Mesendoderm (in vitro differentiated cells): ENCODE measurements around the gene SOX6.

Source experiments
- DNase-seq: peaks from one replicate; pipeline ENCODE4 v3.0.0; 2013
- H2AK5ac ChIP-seq: 2 replicates; pipeline ENCODE4 v1.6.1; 2013; ENCODE audit warnings: low read length, inconsistent platforms
- H2BK120ac ChIP-seq: 2 replicates; pipeline ENCODE4 v1.6.1; 2013; ENCODE audit warnings: low read depth, mild to moderate bottlenecking, low read length, moderate library complexity, mixed read lengths
- H2BK15ac ChIP-seq: replicated peaks from 2 replicates; pipeline ENCODE4 v1.6.1; 2013; ENCODE audit warnings: low read depth, mild to moderate bottlenecking, moderate library complexity
- H2BK5ac ChIP-seq: 2 replicates; pipeline ENCODE4 v1.6.1; 2013; ENCODE audit warnings: low read length, inconsistent platforms
- H3K18ac ChIP-seq: 2 replicates; pipeline ENCODE4 v1.6.1; 2013; ENCODE audit warnings: mild to moderate bottlenecking, low read length, mixed read lengths
- H3K23ac ChIP-seq: one replicate; pipeline ENCODE4 v1.6.1; 2013; ENCODE audit warnings: low read length
- H3K27ac ChIP-seq: 2 replicates; pipeline ENCODE4 v1.5.1; 2013; ENCODE audit warnings: low read depth, mild to moderate bottlenecking, inconsistent platforms, low read length, moderate library complexity
- H3K27me3 ChIP-seq: 2 replicates; pipeline ENCODE4 v1.6.1; 2013; ENCODE audit warnings: low read length, control low read depth, mild to moderate bottlenecking, inconsistent platforms; ENCODE audit not compliant: insufficient read depth, poor library complexity
- H3K36me3 ChIP-seq: 2 replicates; pipeline ENCODE4 v1.6.1; 2013; ENCODE audit warnings: low read length, inconsistent platforms; ENCODE audit not compliant: control insufficient read depth, insufficient read depth
- H3K4ac ChIP-seq: one replicate; pipeline ENCODE4 v1.6.1; 2013; ENCODE audit warnings: low read depth, mild to moderate bottlenecking, low read length, moderate library complexity
- H3K4me1 ChIP-seq: 2 replicates; pipeline ENCODE4 v1.6.1; 2013; ENCODE audit warnings: low read depth, low read length, inconsistent platforms; ENCODE audit not compliant: control insufficient read depth
- H3K4me2 ChIP-seq: 2 replicates; pipeline ENCODE4 v1.6.1; 2013; ENCODE audit warnings: low read length
- H3K4me3 ChIP-seq: 2 replicates; pipeline ENCODE4 v1.5.1; 2013; ENCODE audit warnings: mild to moderate bottlenecking, low read length
- H3K56ac ChIP-seq: one replicate; pipeline ENCODE4 v1.6.1; 2013; ENCODE audit warnings: low read length
- H3K79me1 ChIP-seq: 2 replicates; pipeline ENCODE4 v1.6.1; 2013; ENCODE audit warnings: low read length, inconsistent platforms
- H3K79me2 ChIP-seq: 2 replicates; pipeline ENCODE4 v1.6.1; 2013; ENCODE audit warnings: mild to moderate bottlenecking, low read length; ENCODE audit not compliant: control insufficient read depth, insufficient read depth
- H3K9ac ChIP-seq: 2 replicates; pipeline ENCODE4 v1.6.1; 2013; ENCODE audit warnings: low read length, inconsistent platforms
- H4K5ac ChIP-seq: one replicate; pipeline ENCODE4 v1.6.1; 2013; ENCODE audit warnings: low read length
- H4K8ac ChIP-seq: one replicate; pipeline ENCODE4 v1.6.1; 2013; ENCODE audit warnings: low read depth, mild to moderate bottlenecking, control low read depth, low read length, moderate library complexity
- WGBS: extraction: QIAGEN DNeasy Blood & Tissue Kit; methylation state at CpG from one replicate; pipeline ENCODE4 v1.1.7; 2013; ENCODE audit warnings: low lambda C conversion rate, missing lambda C conversion rate; ENCODE audit not compliant: insufficient coverage; ENCODE audit errors: extremely low coverage; 5-methylcytosine and 5-hydroxymethylcytosine counted together

SOX6 gene

GRCh38 chr11:16047073-16047472 lies 309.3 kb downstream of the SOX6 start:
- Histone ChIP-seq H3K9ac (no peak overlapping the region), H3K27ac (no peak overlapping the region), H3K4ac (no peak overlapping the region), H3K4me2 (no peak overlapping the region), H3K79me2 (no peaks in the 10 kb centered on the region), H3K23ac (no peak overlapping the region), H3K56ac (no peak overlapping the region), H4K5ac (no peak overlapping the region), H3K36me3 (no peaks in the 10 kb centered on the region), H3K4me3 (no peak overlapping the region), H2BK15ac (no peak overlapping the region), H3K18ac (no peak overlapping the region), H4K8ac (no peak overlapping the region), H3K27me3 (no peaks in the 10 kb centered on the region), H2AK5ac (no peak overlapping the region), H2BK5ac (no peak overlapping the region), H3K4me1 (peaks cover 2% of the 10 kb centered on the region), H2BK120ac (no peak overlapping the region), H3K79me1 (no peaks in the 10 kb centered on the region)
- no CpG with 5 or more reads among the region's 6 CpGs for WGBS
- peak; percentile 4 for DNase-seq

DNA sequence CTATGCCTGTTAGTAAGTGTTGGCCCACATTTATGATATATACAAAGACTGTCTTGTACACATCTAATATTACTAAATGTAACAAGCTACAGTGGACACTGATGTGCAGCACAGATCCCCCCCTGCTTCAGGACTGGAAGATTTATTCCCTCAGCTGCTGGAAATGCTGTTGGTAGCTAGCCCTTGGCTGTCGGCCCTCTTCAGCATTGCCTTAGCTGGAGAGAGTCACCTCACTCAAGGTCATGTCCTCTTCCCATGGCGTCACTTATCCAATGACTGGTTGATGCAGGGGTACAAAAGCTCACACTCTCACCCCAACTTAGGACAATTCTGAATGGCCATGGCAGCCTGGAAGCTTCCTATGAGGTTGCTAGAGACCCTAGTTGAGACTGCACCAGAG lies 312.7 kb downstream of the SOX6 start:
- WGBS: no CpG with 5 or more reads among the region's 2 CpGs
- H2AK5ac ChIP-seq: no peak overlapping the region
- no peaks in the 10 kb centered on the region for H3K36me3 ChIP-seq
- no peak overlapping the region for H2BK120ac ChIP-seq
- no peak overlapping the region for H4K5ac ChIP-seq
- peaks cover 2% of the 10 kb centered on the region for H3K4me1 ChIP-seq
- no peak overlapping the region for H4K8ac ChIP-seq
- H3K79me1 ChIP-seq: no peaks in the 10 kb centered on the region
- H3K23ac ChIP-seq: no peak overlapping the region
- no peaks in the 10 kb centered on the region for H3K79me2 ChIP-seq
- no peak overlapping the region for H3K4ac ChIP-seq
- no peak overlapping the region for H3K9ac ChIP-seq
- no peak overlapping the region for H3K56ac ChIP-seq
- DNase-seq: no peak
- no peak overlapping the region for H3K4me2 ChIP-seq
- no peak overlapping the region for H3K18ac ChIP-seq
- H3K27me3 ChIP-seq: no peaks in the 10 kb centered on the region
- no peak overlapping the region for H3K27ac ChIP-seq
- no peak overlapping the region for H3K4me3 ChIP-seq
- H2BK5ac ChIP-seq: no peak overlapping the region
- H2BK15ac ChIP-seq: no peak overlapping the region

GRCh38 chr11:16041207-16041606 lies 315.1 kb downstream of the SOX6 start:
- no peak overlapping the region for H3K4me3 ChIP-seq
- no peak overlapping the region for H3K4ac ChIP-seq
- H2BK15ac ChIP-seq: no peak overlapping the region
- H3K56ac ChIP-seq: no peak overlapping the region
- H3K79me2 ChIP-seq: no peaks in the 10 kb centered on the region
- no peak overlapping the region for H3K27ac ChIP-seq
- H2BK120ac ChIP-seq: no peak overlapping the region
- no peaks in the 10 kb centered on the region for H3K4me1 ChIP-seq
- DNase-seq: no peak
- no peak overlapping the region for H3K4me2 ChIP-seq
- no peak overlapping the region for H3K9ac ChIP-seq
- no peak overlapping the region for H2AK5ac ChIP-seq
- no peaks in the 10 kb centered on the region for H3K79me1 ChIP-seq
- no peak overlapping the region for H4K8ac ChIP-seq
- WGBS: no CpG with 5 or more reads among the region's 1 CpG
- no peak overlapping the region for H3K18ac ChIP-seq
- H3K23ac ChIP-seq: no peak overlapping the region
- no peak overlapping the region for H2BK5ac ChIP-seq
- no peaks in the 10 kb centered on the region for H3K27me3 ChIP-seq
- no peaks in the 10 kb centered on the region for H3K36me3 ChIP-seq
- no peak overlapping the region for H4K5ac ChIP-seq

- no peak overlapping the region for H3K4me3 ChIP-seq
- no CpG with 5 or more reads among the region's 1 CpG for WGBS
- no peak overlapping the region for H2AK5ac ChIP-seq
- no peak overlapping the region for H2BK5ac ChIP-seq
- H3K4me1 ChIP-seq: no peaks in the 10 kb centered on the region
- no peak overlapping the region for H3K23ac ChIP-seq
- H3K36me3 ChIP-seq: no peaks in the 10 kb centered on the region
- no peak overlapping the region for H3K27ac ChIP-seq
- DNase-seq: peak; percentile 3
- H3K18ac ChIP-seq: no peak overlapping the region
- no peaks in the 10 kb centered on the region for H3K27me3 ChIP-seq
- H2BK120ac ChIP-seq: no peak overlapping the region
- no peak overlapping the region for H3K9ac ChIP-seq
- H4K8ac ChIP-seq: no peak overlapping the region
- no peaks in the 10 kb centered on the region for H3K79me1 ChIP-seq
- no peak overlapping the region for H3K4ac ChIP-seq
- no peak overlapping the region for H4K5ac ChIP-seq
- H2BK15ac ChIP-seq: no peak overlapping the region
- no peaks in the 10 kb centered on the region for H3K79me2 ChIP-seq
- no peak overlapping the region for H3K4me2 ChIP-seq
- no peak overlapping the region for H3K56ac ChIP-seq
Measured at GRCh38 chr11:16040151-16040550, 316.2 kb downstream of the SOX6 start.

GRCh38 chr11:16037179-16037578 lies 319.2 kb downstream of the SOX6 start:
- H3K4me3 ChIP-seq: no peak overlapping the region
- H3K56ac ChIP-seq: no peak overlapping the region

GRCh38 chr11:16036218-16036617 lies 320.1 kb downstream of the SOX6 start:
- no peak overlapping the region for H3K27ac ChIP-seq
- H3K18ac ChIP-seq: no peak overlapping the region
- no peaks in the 10 kb centered on the region for H3K36me3 ChIP-seq
- no peaks in the 10 kb centered on the region for H3K79me1 ChIP-seq
- no peak overlapping the region for H3K56ac ChIP-seq
- WGBS: no CpG with 5 or more reads among the region's 6 CpGs
- no peak overlapping the region for H2BK15ac ChIP-seq
- H3K4me3 ChIP-seq: no peak overlapping the region
- H2BK5ac ChIP-seq: no peak overlapping the region
- no peak overlapping the region for H3K23ac ChIP-seq
- no peak overlapping the region for H2AK5ac ChIP-seq
- H4K5ac ChIP-seq: no peak overlapping the region
- no peaks in the 10 kb centered on the region for H3K4me1 ChIP-seq
- no peak overlapping the region for H3K9ac ChIP-seq
- H3K4ac ChIP-seq: no peak overlapping the region
- no peak for DNase-seq
- no peak overlapping the region for H2BK120ac ChIP-seq
- H3K79me2 ChIP-seq: no peaks in the 10 kb centered on the region
- H4K8ac ChIP-seq: no peak overlapping the region
- no peak overlapping the region for H3K4me2 ChIP-seq
- no peaks in the 10 kb centered on the region for H3K27me3 ChIP-seq

More at GRCh38 chr11:16037179-16037578, 319.2 kb downstream of the SOX6 start:
- H3K4me2 ChIP-seq: no peak overlapping the region
- H3K36me3 ChIP-seq: no peaks in the 10 kb centered on the region
- DNase-seq: no peak
- H3K27me3 ChIP-seq: no peaks in the 10 kb centered on the region
- H3K9ac ChIP-seq: no peak overlapping the region
- H3K79me2 ChIP-seq: no peaks in the 10 kb centered on the region
- H3K27ac ChIP-seq: no peak overlapping the region
- H2BK15ac ChIP-seq: no peak overlapping the region
- H3K4ac ChIP-seq: no peak overlapping the region
- no peak overlapping the region for H2AK5ac ChIP-seq
- H3K23ac ChIP-seq: no peak overlapping the region
- H4K5ac ChIP-seq: no peak overlapping the region
- no peak overlapping the region for H2BK5ac ChIP-seq
- no peaks in the 10 kb centered on the region for H3K79me1 ChIP-seq
- H3K4me1 ChIP-seq: no peaks in the 10 kb centered on the region
- H3K18ac ChIP-seq: no peak overlapping the region
- no peak overlapping the region for H2BK120ac ChIP-seq
- H4K8ac ChIP-seq: no peak overlapping the region
